ENCODE results near the gene CDH24. TPM values are rescaled to one million over a fixed set of nuclear protein-coding genes. Genes with fewer than 3 reads are reported as not detected.
"Not testable (repeated sequence)": the region's sequence is repeated elsewhere in the genome, so short reads cannot be mapped to it uniquely, and the experiment has no call there.

CDH24 gene
- total RNA-seq, 2 donors from 2014 or later = 4.9 to 9.9 TPM

GRCh38 chr14:23005451-23006187, 51.7 kb downstream of the CDH24 start:
- intact Hi-C loops (cut with DNase I) = no loop called here
- WGBS, 2 donors = 63 to 67% methylated on average over 3 of the region's 3 CpGs
- peak overlapping the region; percentile 79 to 97 (median 94) for H3K27ac ChIP-seq
- H3K4me1 ChIP-seq = peaks cover 18% of the 10 kb centered on the region
- no peak overlapping the region for H3K4me3 ChIP-seq
- DNase-seq (no peak), ATAC-seq (no peak)
- no peaks in the 10 kb centered on the region for H3K9me3 ChIP-seq
- no peaks in the 10 kb centered on the region for H3K27me3 ChIP-seq
- H3K36me3 ChIP-seq (replicated peaks in 1 of 2; ENCODE audit: insufficient read depth in 1 of 2, low read depth in 2 of 2) = no peaks in the 10 kb centered on the region
- TF ChIP-seq CTCF (IDR thresholded peaks at IDR 0.05) = no peak
- TF ChIP-seq POLR2A (IDR thresholded peaks at IDR 0.05) = no peak

GRCh38 chr14:23004274-23004673, 53.0 kb downstream of the CDH24 start:
- peaks cover 14% of the 10 kb centered on the region for H3K4me1 ChIP-seq
- H3K4me3 ChIP-seq; intact Hi-C loops (cut with DNase I); H3K27ac ChIP-seq; H3K36me3 ChIP-seq (replicated peaks in 1 of 2; ENCODE audit: insufficient read depth in 1 of 2, low read depth in 2 of 2); DNase-seq; ATAC-seq; H3K27me3 ChIP-seq; H3K9me3 ChIP-seq: not testable (repeated sequence)
- 95 to 100% methylated on average over 3 to 4 of the region's 4 CpGs for WGBS, 2 donors

GRCh38 chr14:23002592-23002991, 54.7 kb downstream of the CDH24 start:
- no peak for TF ChIP-seq POLR2A (IDR thresholded peaks at IDR 0.05)
- TF ChIP-seq CTCF (IDR thresholded peaks at IDR 0.05) = no peak

GRCh38 chr14:23000860-23001259, 56.5 kb downstream of the CDH24 start:
- ATAC-seq = no peak
- no peak overlapping the region for H3K4me3 ChIP-seq
- no peaks in the 10 kb centered on the region for H3K9me3 ChIP-seq
- no peaks in the 10 kb centered on the region for H3K36me3 ChIP-seq (replicated peaks in 1 of 2; ENCODE audit: insufficient read depth in 1 of 2, low read depth in 2 of 2)
- H3K4me1 ChIP-seq = peaks cover 4% of the 10 kb centered on the region
- no peaks in the 10 kb centered on the region for H3K27me3 ChIP-seq
- intact Hi-C loops (cut with DNase I) = no loop called here
- 94 to 97% methylated on average over 2 of the region's 2 CpGs for WGBS, 2 donors
- H3K27ac ChIP-seq = no peak overlapping the region
- DNase-seq = no peak
- no peak for TF ChIP-seq POLR2A (IDR thresholded peaks at IDR 0.05)
- TF ChIP-seq CTCF (IDR thresholded peaks at IDR 0.05) = no peak

More at GRCh38 chr14:23002592-23002991, 54.7 kb downstream of the CDH24 start:
- Histone ChIP-seq H3K9me3 (no peaks in the 10 kb centered on the region), H3K27me3 (no peaks in the 10 kb centered on the region), H3K27ac (no peak overlapping the region), H3K4me1 (peaks cover 13% of the 10 kb centered on the region), H3K4me3 (no peak overlapping the region), H3K36me3 (replicated peaks in 1 of 2; ENCODE audit: insufficient read depth in 1 of 2, low read depth in 2 of 2) (no peaks in the 10 kb centered on the region)
- intact Hi-C loops (cut with DNase I) = no loop called here
- no peak for DNase-seq
- 77 to 98% methylated on average over 3 of the region's 3 CpGs for WGBS, 2 donors
- no peak for ATAC-seq

- Histone ChIP-seq H3K27ac (no peak overlapping the region), H3K36me3 (replicated peaks in 1 of 2; ENCODE audit: insufficient read depth in 1 of 2, low read depth in 2 of 2) (no peaks in the 10 kb centered on the region), H3K4me3 (no peak overlapping the region), H3K4me1 (peaks cover 5% of the 10 kb centered on the region), H3K9me3 (no peaks in the 10 kb centered on the region), H3K27me3 (no peaks in the 10 kb centered on the region)
- 64 to 80% methylated on average over 14 to 16 of the region's 16 CpGs for WGBS, 2 donors
- TF ChIP-seq POLR2A (IDR thresholded peaks at IDR 0.05) (no peak), CTCF (IDR thresholded peaks at IDR 0.05) (no peak)
- intact Hi-C loops (cut with DNase I) = no loop called here
- DNase-seq (peak in 1 of 4 donors; percentile 44), ATAC-seq (peak; percentile 50)
Measured at GRCh38 chr14:22998329-22999012, 58.8 kb downstream of the CDH24 start.

All from body of pancreas (tissue), 4 donors.